GM12892 (cell line): ENCODE data around the gene FBXO36.

Experiments used
- DNase-seq: peaks from one replicate; pipeline ENCODE4 v3.0.0; 2011; ENCODE audit not compliant: insufficient read length
- FAIRE-seq: peaks from 2 replicates; lab custom pipeline; 2011; peaks lifted over from hg19 to GRCh38; lab: Jason Lieb, UNC
- POLR2A ChIP-seq: IDR thresholded peaks from 2 replicates; pipeline ENCODE4 v1.6.1; 2011; ENCODE audit warnings: low read depth, low read length, control low read depth
- POLR2AphosphoS5 ChIP-seq: IDR thresholded peaks from 2 replicates; pipeline ENCODE4 v1.6.1; 2011; ENCODE audit warnings: low read depth, low read length, control low read depth
- TAF1 ChIP-seq: IDR thresholded peaks from 2 replicates; pipeline ENCODE4 v1.6.1; 2011; ENCODE audit warnings: low read depth, mild to moderate bottlenecking, control low read depth, low read length, borderline replicate concordance

Gene FBXO36

GRCh38 chr2:230023313-230023712 lies 101.0 kb downstream of the FBXO36 start:
- TF ChIP-seq POLR2A (no peak), POLR2AphosphoS5 (no peak), TAF1 (no peak)
- no peak for FAIRE-seq
- no peak for DNase-seq

GRCh38 chr2:230042195-230042594 lies 119.9 kb downstream of the FBXO36 start:
- FAIRE-seq (no peak), DNase-seq (no peak)
- no peak for TF ChIP-seq POLR2AphosphoS5
- TF ChIP-seq POLR2A, result no peak
- no peak for TF ChIP-seq TAF1

GRCh38 chr2:230043025-230043424 lies 120.7 kb downstream of the FBXO36 start:
- DNase-seq (no peak), FAIRE-seq (no peak)
- no peak for TF ChIP-seq TAF1
- TF ChIP-seq POLR2AphosphoS5, result no peak
- TF ChIP-seq POLR2A, result no peak

- no peak for DNase-seq
- FAIRE-seq, result no peak
- no peak for TF ChIP-seq POLR2AphosphoS5
- no peak for TF ChIP-seq POLR2A
- no peak for TF ChIP-seq TAF1
These were observed 121.2 kb downstream of the FBXO36 start for GRCh38 chr2:230043461-230043860.

GRCh38 chr2:230046491-230046890 lies 124.2 kb downstream of the FBXO36 start:
- DNase-seq, result no peak
- no peak for TF ChIP-seq POLR2AphosphoS5
- TF ChIP-seq TAF1, result no peak
- no peak for TF ChIP-seq POLR2A
- FAIRE-seq, result no peak

- DNase-seq, result no peak
- FAIRE-seq, result no peak
- no peak for TF ChIP-seq POLR2AphosphoS5
- TF ChIP-seq TAF1, result no peak
- TF ChIP-seq POLR2A, result no peak
These were observed 125.8 kb downstream of the FBXO36 start for GRCh38 chr2:230048010-230048671.

- FAIRE-seq (no peak), DNase-seq (no peak)
- TF ChIP-seq POLR2AphosphoS5 (no peak), POLR2A (no peak), TAF1 (no peak)
These were observed 127.8 kb downstream of the FBXO36 start for GRCh38 chr2:230050136-230050535.

GRCh38 chr2:230052299-230052698 lies 130.0 kb downstream of the FBXO36 start:
- no peak for DNase-seq
- no peak for FAIRE-seq

GRCh38 chr2:230053753-230054478 lies 131.6 kb downstream of the FBXO36 start:
- TF ChIP-seq TAF1 (no peak), POLR2A (no peak), POLR2AphosphoS5 (no peak)
- FAIRE-seq, result no peak
- DNase-seq, result no peak

More at GRCh38 chr2:230052299-230052698, 130.0 kb downstream of the FBXO36 start:
- TF ChIP-seq POLR2A, result no peak
- TF ChIP-seq POLR2AphosphoS5, result no peak
- no peak for TF ChIP-seq TAF1

- no peak for DNase-seq
- no peak for TF ChIP-seq POLR2A
- no peak for TF ChIP-seq POLR2AphosphoS5
- no peak for TF ChIP-seq TAF1
- no peak for FAIRE-seq
These were observed 138.5 kb downstream of the FBXO36 start for GRCh38 chr2:230060672-230061293.
